ELF-1 (cell line): Measurements from ENCODE around the gene RNF103.
"Not testable (repeated sequence)": the region's sequence is repeated elsewhere in the genome, so short reads cannot be mapped to it uniquely, and the experiment has no call there.

Experiments used
- DNase-seq: peaks from one replicate; pipeline ENCODE4 v3.0.0-alpha.2; 2016; ENCODE audit warnings: low read depth, low spot score

The RNF103 gene

DNA sequence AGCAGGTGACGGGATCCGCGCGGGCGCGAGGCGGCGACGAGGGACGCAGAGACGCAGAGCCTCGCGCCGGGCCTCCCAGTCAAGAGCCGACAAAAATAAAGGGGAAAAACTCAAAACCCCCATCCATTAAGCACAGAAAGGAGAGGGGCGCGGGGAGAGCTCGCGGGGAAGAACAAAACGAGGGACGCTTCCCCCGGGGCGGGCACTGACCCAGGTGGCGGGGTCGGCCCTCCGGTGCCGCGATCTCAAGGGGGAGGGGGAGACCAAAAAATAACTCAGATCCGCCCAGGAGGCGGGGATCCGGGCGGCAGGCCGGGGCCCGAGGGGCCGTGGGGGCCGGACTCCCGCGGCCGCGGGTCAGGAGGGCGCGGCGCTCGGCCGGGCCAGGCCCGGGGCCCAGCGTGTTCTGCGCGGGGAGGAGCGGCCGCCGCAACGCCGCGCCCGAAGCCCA lies 597 bp downstream of the RNF103 start:
- DNase-seq, result peak; percentile 32

DNA sequence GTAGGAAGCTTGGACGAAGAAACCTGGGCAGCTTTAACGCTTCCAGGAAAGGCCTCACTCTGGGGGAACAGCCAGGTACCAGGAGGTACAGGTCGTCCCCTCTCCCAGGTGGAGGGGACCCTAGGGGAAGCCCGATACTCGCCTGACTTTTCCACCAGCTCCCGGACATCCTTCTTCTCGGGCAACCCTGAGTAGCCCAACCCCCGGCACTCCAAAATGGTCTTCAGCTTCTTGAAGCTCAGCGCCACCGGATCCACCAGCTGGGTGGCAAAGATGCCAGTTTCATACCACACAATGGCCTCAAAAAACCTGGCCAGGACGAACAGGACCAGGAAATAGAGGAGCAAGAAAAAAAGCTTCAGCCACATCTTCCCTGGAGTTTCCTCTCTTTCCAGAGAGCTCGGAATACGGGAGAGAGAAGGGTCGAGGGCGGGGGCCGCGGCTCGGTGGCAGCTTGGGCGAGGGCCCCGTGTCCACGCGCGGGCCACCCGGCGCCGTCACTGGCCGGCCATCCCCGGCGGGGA lies 1.1 kb downstream of the RNF103 start:
- DNase-seq, result peak; percentile 32

DNA sequence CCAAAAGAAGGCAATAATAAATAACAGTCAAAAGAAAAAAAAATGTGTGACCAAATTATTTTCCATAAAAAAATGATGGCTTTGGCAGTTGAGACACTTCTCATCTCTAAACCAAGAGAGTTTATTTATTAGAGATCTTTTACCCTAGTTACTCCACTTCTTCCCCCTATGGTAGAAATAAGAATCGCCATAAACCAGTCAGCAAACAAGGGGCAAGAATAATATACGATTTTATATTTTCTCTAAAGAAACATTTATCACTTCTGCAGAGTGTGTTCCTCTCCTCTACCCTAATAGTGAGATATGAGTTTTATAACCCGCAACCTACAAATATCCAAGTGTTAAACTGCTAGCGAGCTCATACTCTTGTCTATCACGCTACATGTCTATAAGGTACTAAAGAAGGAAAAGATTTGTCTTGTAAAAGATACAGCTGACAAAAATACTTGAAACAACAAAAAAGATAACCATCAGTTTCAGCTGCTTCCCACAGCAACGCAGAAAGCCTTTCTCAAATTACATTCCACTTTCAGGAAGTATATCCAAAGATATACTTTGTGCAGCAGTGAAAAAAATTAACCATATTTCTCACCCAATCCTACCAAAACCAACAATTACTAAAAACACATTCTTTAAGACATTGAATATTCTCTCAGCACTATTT lies 2.3 kb downstream of the RNF103 start:
- no peak for DNase-seq

DNA sequence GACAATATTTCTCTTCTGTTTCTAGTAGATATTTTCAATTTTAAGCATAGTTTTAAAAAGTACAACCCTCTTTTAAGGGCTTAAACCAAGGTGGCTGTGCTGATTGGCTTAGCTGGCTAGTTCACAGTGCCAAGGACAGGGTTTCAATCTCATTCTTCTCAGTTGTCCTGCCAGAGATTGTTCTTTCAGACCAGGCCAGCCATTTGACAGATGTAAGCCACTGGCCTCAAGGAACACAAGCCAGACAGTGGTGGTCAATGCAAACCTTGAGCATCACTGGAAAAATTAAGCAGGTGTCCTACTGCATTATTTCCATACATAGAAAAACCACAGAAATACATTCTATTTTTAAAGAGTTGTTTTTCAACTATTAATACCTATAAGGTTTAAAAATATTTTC lies 5.9 kb downstream of the RNF103 start:
- no peak for DNase-seq

DNA sequence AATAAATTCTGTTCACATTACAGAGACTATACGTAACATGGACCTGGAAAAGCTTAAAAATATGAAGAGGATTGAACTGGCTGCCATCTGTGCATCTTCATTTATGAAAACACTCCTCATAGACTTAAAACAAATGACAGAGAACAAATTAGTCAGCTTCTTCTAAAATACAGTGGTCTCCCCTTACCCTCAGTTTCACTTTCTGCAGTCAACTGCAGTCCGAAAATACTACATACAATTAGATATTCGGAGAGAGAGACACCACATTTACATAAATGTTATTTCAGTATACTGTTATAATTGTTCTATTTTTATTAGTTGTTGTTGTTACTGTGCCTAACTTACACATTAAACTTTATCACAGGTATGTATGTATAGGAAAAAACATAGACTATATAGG lies 6.5 kb downstream of the RNF103 start:
- DNase-seq, result no peak

DNA sequence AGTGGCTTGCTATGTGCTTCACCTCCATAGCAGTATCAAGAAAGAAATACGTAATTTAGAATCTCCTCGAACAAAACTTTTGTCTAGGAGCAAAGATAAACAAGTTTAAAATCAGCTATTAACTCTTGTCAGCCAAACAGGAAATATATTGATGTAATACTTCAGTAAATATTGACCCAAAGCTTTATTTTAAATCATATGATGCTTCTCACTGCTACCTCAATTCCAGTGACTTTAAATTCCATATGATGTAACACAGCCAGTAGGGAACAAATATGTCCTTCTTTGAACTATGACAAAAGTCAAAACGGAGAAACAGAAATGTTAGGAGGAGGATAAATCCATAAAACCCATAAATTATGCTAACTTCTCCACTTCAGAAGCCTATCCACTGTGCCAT lies 7.2 kb downstream of the RNF103 start:
- DNase-seq, result no peak

DNA sequence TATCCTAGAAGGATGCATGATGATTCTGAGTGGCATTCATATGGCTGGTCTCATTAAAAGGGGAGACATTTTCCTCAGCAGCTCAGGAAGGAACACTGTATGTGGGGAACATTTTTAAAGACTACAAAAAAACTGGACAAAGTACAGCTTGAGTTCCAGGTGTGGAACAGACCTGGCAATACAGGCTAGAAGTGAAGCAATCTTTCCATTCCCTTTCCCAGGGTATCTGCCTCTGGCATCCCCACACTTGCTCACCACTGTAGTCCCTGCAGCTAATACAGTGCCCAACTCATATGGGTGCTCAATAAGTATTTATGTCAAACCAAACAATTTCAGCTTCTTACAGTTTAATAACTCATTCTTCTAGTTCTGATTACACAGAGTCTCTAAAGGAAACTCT lies 8.1 kb downstream of the RNF103 start:
- no peak for DNase-seq

DNA sequence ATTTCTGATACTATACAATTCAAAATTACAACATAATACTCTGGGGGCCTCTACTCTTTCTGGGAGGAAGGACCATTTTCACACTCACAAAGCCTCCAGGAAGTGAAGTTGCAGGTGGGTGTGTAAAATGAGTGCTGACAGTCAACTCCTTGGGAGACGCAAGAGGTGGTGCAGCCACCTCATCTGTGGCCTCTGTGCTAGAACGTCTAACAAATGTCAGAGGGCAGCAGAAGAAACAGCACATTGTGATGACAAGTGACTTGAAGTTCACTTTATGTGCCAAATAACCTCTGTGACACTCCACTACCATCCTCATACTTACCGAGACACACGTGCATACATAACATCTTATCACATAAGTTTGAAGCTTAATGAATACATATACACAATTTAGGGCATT lies 10.2 kb downstream of the RNF103 start:
- DNase-seq, result no peak

DNA sequence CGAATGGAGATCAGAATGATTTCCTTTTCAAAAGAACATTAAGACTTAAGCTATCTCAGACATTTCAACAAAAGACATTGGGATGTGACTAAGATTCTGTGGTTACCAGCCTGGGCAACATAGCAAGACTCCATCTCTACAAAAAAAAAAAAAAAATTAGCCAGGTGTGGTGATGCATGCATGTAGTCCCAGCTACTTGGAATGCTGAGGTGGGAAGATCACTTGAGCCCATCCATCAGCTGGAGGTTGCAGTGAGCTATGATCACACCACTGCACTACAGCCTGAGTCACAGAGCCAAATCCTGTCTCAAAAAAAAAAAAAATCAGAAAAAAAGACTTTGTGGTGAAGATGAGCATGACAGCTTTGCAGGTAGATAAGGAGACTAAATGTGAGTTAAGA lies 12.8 kb downstream of the RNF103 start:
- DNase-seq, result no peak

DNA sequence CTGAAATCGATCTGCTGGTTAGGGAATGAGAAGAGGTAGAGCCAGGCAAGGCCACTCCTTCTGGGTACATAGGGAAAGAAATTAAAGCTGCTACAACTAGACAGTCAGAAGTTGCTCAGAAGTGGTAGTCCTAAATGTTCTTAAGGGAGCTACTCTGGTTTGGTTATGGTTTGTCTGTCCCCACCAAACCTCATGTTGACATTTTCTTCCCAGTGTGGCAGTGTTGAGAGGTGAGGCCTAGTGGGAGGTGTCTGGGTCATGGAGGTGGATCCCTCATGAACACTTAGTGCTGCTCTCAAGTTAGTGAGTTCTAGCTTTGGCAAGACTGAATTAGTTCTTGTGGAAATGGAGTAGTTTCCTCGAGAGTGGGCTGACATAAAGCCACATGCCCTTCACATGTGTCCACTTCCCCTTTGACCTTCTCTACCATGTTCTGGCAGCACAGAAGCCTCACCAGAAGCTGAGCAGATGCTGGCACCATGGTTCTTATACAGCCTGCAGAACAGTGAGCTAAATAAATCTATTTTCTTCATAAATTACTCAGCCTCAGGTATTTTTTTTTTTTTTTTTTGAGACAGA lies 14.7 kb downstream of the RNF103 start:
- DNase-seq, result no peak

DNA sequence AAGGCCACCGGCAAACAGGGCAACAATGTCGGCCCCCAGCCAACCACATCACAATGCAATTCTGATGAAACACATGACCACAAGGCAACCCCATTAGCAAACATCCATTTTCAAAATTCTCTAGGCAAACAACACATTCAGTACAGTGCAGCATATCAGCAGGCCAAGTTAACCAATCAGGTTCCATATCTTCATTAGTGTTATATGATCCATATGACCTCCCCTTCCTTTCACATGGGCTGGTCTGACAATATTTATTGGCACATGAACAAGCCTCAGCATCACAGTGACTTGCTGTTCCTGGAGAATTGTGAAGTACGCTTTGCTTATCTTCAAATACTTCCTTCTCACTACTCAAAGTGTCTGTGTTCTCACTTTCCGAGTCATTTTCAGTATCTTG lies 19.8 kb downstream of the RNF103 start:
- no peak for DNase-seq

DNA sequence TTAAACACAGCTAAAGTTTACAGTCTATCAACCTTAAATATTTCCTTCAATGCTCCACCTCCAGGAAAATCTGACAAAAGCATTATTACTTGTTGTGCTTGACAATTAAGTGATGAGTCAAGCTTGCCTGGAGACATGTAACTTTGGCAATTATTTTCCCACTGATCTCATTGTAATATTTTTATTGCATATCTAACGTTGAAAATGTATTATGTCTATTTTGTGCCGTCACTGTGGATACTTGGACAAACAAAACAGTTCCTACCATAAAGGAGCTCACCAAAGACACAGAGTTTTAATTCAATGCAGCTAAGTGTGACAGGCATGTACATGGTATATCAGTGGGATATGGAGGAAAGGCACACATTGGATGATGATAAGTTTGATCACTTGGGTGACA lies 24.7 kb downstream of the RNF103 start:
- DNase-seq, result no peak

DNA sequence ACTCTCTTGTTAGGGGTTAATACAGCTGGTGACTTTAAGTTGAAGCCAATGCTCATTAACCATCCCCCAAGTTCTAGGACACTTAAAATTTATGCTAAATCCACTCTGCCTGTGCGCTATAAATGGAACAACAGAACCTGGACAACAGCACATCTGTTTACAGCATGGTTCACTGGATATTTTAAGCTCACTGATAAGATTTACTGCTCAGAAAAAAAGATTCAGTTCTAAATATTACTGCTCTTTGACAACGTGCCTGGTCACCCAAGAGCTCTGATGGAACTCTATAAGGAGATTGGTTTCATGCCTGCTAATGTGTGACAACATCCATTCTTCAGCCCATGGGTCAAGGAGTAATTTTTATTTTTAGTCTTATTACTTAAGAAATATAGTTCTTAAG lies 27.5 kb downstream of the RNF103 start:
- DNase-seq, result no peak

DNA sequence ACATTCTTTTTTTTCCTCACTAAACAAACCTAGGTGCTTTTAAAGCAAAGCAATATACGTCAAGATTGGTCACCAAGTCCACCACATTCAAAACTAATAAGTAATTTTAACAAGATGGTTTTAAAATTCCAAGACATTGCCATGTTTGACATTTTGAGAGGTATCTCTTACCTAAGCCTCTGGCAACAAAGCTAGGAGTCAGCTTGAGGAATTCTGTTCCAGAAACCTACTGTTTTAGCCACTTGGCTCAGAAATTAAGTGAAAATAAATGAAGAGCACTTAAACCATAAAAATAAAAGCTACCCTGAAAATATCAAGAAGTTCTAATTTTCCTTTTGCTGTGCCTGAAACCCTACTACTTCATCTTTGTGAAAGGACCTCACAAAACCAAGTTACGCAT lies 30.4 kb downstream of the RNF103 start:
- no peak for DNase-seq

DNA sequence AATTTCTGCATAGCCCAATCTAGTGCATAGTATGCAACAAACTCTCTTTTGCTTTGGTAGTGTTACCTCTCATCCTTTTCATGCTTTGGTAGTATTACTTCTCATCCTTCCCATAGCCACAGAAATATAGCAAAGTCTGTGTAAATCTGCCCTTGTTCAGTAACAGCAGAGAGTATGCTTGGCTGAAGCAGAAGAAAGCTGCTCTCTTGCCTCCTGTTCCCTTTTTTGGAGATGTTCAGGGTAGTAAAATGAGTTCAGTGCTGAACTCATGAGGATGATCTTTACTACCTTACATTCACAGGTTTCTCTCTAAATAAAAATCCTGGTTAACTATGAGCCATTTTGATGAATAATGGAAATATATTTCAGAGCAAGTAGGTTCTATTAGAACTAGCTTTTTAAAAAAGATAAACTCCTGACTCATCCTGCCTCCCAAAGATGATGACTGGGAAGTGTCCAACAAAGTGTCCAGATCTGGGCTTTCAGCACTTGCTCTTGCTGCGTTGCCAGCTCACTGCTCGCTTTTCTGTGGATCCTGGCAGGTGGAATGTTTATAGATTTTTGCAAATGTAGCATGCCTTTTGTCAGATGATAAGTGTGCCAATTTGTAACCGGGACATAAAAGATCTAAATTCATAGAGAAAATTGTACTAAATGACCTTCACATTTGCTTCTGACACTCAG lies 31.0 kb downstream of the RNF103 start:
- no peak for DNase-seq

DNA sequence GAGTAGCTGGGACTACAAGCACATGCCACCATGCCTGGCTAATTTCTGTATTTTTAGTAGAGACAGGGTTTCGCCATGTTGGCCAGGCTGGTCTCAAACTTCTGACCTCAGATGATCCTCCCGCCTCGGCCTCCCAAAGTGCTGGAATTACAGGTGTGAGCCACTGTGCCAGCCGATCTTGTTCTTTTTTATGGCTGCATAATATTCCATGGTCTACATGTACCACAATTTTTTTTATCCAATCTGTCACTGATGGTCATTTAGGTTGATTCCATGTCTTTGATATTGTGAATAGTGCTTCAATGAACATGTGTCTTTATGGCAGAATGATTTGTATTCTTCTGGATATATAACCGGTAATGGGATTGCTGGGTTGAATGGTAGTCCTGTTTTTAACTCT lies 34.0 kb downstream of the RNF103 start:
- DNase-seq, result not testable (repeated sequence)

DNA sequence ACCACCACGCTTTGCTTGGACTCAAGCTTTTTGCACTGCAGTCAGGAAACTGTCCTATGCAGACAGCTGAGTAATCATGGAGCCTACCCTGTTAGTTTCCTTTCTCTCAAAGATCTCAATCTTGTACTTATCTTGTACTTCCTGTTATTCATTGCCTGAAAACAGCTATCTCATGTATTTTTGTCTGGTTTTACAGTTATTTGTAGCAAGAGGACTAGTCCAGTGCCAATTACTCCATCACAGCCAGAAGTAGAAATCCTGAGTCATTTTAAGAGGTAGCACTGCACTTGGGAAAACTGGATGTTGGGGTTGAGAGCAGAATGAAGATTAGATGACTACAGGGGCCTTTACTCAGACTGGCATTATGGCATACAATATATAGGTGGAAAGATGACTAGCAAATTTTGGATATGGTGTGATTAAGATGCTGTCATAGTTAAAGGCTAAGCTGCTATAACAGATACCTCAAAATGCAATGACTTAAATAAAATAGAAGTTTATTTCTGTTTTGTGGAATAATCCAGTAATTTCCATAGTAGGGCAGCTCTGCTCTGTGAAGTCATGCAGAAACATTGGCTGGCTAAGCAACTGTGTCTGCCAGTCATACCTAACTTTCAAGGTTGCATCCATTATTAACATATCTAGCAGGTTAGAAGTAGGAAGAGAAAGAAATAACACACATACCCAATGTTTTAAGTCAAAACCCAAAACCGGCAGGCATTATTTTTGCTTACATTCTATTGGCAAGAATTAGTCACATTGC lies 39.3 kb downstream of the RNF103 start:
- no peak for DNase-seq

DNA sequence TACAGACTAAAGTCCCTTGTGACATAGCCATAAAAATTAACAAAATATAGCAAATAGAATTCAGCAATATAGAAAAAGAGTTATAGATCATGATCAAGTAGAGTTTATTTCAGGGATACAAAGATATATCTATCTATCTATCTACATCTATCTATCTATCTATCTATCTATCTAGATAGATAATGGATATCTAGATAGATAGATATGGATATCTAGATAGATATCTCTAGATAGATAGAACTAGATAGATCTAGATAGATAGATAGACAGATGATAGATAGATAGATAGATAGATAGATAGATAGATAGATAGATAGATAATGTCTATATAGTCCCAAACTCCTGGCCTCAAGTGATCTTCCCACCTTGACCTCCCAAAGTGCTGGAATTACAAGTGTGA lies 43.1 kb downstream of the RNF103 start:
- no peak for DNase-seq

DNA sequence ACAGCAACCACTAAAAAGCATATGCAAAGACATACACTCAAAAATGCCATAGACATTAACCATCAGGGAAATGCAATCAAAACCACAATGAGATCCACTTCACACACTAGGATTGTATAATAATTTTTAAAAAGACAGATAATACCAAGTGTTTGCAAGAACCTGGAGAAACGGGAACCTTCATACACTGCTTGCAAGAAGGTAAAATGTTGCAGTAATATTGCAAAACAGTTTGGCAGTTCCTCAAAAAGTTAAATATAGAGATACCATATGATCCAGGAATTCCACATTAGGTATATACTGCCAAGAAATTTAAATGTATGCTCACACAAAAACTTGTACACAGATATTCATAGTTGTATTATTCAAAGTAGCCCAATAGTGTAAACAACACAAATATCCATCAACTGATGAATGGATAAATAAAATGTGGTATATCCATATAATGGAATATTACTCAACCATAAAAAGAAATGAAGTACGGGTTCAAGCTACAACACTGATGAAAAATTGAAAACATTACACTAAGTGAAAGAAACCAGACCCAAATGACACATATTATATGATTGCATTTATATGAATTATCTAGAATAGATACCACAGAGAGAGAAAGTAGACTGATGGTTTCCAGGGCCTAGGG lies 45.7 kb downstream of the RNF103 start:
- DNase-seq, result no peak

DNA sequence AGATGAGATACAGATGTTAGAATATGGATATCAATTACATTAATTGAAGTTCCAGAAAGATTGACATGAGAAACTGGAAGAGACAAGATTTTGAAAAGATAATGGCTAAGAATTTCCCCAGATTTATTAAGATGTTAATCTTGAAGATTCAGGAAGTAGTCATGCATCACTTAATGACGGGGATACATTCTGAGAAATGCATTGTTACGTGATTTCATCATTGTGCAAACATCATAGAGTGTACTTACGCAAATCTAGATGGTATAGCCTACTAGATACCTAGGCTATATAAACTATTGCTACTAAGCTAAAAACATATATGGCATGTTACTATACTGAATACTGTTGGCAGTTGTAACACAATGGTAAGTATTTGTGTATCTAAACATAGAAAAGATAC lies 53.6 kb downstream of the RNF103 start:
- no peak for DNase-seq

DNA sequence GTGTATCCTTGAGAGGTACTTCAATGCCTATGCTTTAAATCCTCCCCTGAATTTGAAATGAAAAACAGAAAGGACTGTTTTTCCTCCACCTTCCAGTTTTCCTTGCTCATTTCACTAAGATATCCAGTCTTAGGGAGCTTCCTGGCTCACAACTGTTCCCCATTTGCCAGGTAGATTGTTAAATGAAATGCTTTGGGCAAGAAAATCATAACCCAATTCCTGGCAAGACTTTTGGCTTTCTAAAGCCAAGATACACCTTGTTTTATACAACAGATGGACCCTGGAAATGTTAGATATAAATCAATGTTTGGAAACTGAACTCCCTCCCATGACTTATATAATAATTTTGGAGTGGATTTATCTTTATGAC lies 56.9 kb downstream of the RNF103 start:
- DNase-seq, result no peak
